ENCODE measurements around the gene CIAO2A. TPM values are rescaled to one million over a fixed set of nuclear protein-coding genes. Genes with fewer than 3 reads are reported as not detected.

CIAO2A gene
- total RNA-seq, 1 experiment from 2014 or later: 74.4 TPM

GRCh38 chr15:64068133-64068532 is 25.5 kb downstream of the CIAO2A start:
- H3K27ac Mint-ChIP-seq: no peak overlapping the region

More at GRCh38 chr15:64068133-64068532, 25.5 kb downstream of the CIAO2A start:
- Mint-ChIP-seq H3K4me1 (peaks cover 3 to 4% of the 10 kb centered on the region in 2 experiments; a peak in 3 of 4 replicates), H3K4me3 (no peak overlapping the region), H3K9me3 (no peaks in the 10 kb centered on the region), H3K36me3 (ENCODE audit: insufficient read depth in 1 of 3, low read depth in 3 of 3) (peaks cover 6 to 21% (median 12%) of the 10 kb centered on the region in 3 experiments; a peak in 6 of 7 replicates), H3K27me3 (ENCODE audit: low read depth) (no peaks in the 10 kb centered on the region)
- Histone ChIP-seq H3K79me2 (ENCODE audit: insufficient read depth, low read length) (no peaks in the 10 kb centered on the region), H2BK5ac (ENCODE audit: insufficient read length, low read length) (no peak overlapping the region), H3T11ph (ENCODE audit: low read length) (no peak overlapping the region), H3K27me3 (ENCODE audit: insufficient read depth, low read length) (no peaks in the 10 kb centered on the region), H4K5ac (ENCODE audit: insufficient read length, low read depth, low read length) (no peak overlapping the region), H4K8ac (replicated peaks; ENCODE audit: insufficient read length, low read depth, low read length) (no peak overlapping the region), H3K23me2 (ENCODE audit: insufficient read length, low read depth, low read length, poor library complexity, severe bottlenecking) (no peaks in the 10 kb centered on the region), H2BK20ac (ENCODE audit: low read depth, low read length, poor library complexity, severe bottlenecking) (no peak overlapping the region), H3K4me1 (ENCODE audit: insufficient read depth, low read length) (no peaks in the 10 kb centered on the region), H4K91ac (ENCODE audit: insufficient read length, low read depth, low read length) (no peak overlapping the region), H3K4ac (ENCODE audit: low read depth, low read length) (no peak overlapping the region), H3K4me2 (ENCODE audit: insufficient read depth, insufficient read length, low read length) (no peak overlapping the region), H2AFZ (ENCODE audit: low read length) (no peak overlapping the region), H2BK120ac (ENCODE audit: low read depth, low read length, poor library complexity, severe bottlenecking) (no peak overlapping the region), H3K79me1 (ENCODE audit: insufficient read depth, low read depth, low read length, poor library complexity, severe bottlenecking) (no peaks in the 10 kb centered on the region), H3K56ac (ENCODE audit: insufficient read length, low read depth, low read length) (no peak overlapping the region), H3K9ac (ENCODE audit: extremely low read depth, insufficient read length, low read length) (no peak overlapping the region), H3K27ac (ENCODE audit: insufficient read length, low read depth, low read length) (no peak overlapping the region), H3K14ac (ENCODE audit: insufficient read depth, low read length) (no peak overlapping the region), H2AK5ac (ENCODE audit: insufficient read length, low read length) (no peak overlapping the region), H4K20me1 (ENCODE audit: control insufficient read depth, insufficient read depth, insufficient read length) (no peaks in the 10 kb centered on the region), H3K23ac (ENCODE audit: insufficient read length, low read depth, low read length) (no peak overlapping the region), H3K9me3 (ENCODE audit: control insufficient read depth, low read depth, low read length) (no peaks in the 10 kb centered on the region), H2BK12ac (ENCODE audit: insufficient read length, low read depth, low read length) (no peak overlapping the region), H2BK15ac (ENCODE audit: low read depth, low read length) (no peak overlapping the region), H3K18ac (ENCODE audit: insufficient read length, low read depth, low read length) (no peak overlapping the region)
- TF ChIP-seq, protein P1, sequence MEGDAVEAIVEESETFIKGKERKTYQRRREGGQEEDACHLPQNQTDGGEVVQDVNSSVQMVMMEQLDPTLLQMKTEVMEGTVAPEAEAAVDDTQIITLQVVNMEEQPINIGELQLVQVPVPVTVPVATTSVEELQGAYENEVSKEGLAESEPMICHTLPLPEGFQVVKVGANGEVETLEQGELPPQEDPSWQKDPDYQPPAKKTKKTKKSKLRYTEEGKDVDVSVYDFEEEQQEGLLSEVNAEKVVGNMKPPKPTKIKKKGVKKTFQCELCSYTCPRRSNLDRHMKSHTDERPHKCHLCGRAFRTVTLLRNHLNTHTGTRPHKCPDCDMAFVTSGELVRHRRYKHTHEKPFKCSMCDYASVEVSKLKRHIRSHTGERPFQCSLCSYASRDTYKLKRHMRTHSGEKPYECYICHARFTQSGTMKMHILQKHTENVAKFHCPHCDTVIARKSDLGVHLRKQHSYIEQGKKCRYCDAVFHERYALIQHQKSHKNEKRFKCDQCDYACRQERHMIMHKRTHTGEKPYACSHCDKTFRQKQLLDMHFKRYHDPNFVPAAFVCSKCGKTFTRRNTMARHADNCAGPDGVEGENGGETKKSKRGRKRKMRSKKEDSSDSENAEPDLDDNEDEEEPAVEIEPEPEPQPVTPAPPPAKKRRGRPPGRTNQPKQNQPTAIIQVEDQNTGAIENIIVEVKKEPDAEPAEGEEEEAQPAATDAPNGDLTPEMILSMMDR (conservative IDR thresholded peaks at IDR 0.05): no peak
- no peak for DNase-seq
- WGBS (ENCODE audit: extremely low coverage, insufficient read length, low lambda C conversion rate): no CpG with 5 or more reads among the region's 4 CpGs

All from H9 (cell line).